AG09319 (cell line): ENCODE results near the gene BCAS4.

Source experiments
- DNase-seq: peaks from one replicate; pipeline ENCODE4 v3.0.0-alpha.2; 2010; ENCODE audit warnings: low read depth; ENCODE audit errors: extremely low read depth
- CTCF ChIP-seq: IDR thresholded peaks from 2 replicates; pipeline ENCODE4 v1.5.1; 2011; ENCODE audit warnings: low read depth, mild to moderate bottlenecking, inconsistent platforms, low read length, moderate library complexity

Gene BCAS4

GRCh38 chr20:50794846-50795634, at the start of gene BCAS4:
BCAS4 (plus strand) TSS chr20:50795061; CDS start chr20:50795084, 23 bp downstream.
- DNase-seq, result peak; percentile 50
- TF ChIP-seq CTCF, result peak; percentile 52

GRCh38 chr20:50745634-50746137, 49.2 kb upstream of the BCAS4 start:
- no peak for TF ChIP-seq CTCF
- no peak for DNase-seq

GRCh38 chr20:50746138-50746940, 48.5 kb upstream of the BCAS4 start:
- DNase-seq, result no peak

GRCh38 chr20:50747275-50747674, 47.6 kb upstream of the BCAS4 start:
- no peak for DNase-seq
- no peak for TF ChIP-seq CTCF

More at GRCh38 chr20:50746138-50746940, 48.5 kb upstream of the BCAS4 start:
- TF ChIP-seq CTCF, result no peak

GRCh38 chr20:50750145-50750671, 44.7 kb upstream of the BCAS4 start:
- DNase-seq, result no peak
- no peak; the same call in 1 of the 2 replicates for TF ChIP-seq CTCF

- TF ChIP-seq CTCF, result no peak
- DNase-seq, result no peak
Observed at GRCh38 chr20:50753152-50753551, 41.7 kb upstream of the BCAS4 start.

GRCh38 chr20:50754420-50754819, 40.4 kb upstream of the BCAS4 start:
- no peak for DNase-seq
- TF ChIP-seq CTCF, result no peak
